NCI-H460 (cell line): Measurements from ENCODE around the gene SMCO2. TPM values are rescaled to one million over a fixed set of nuclear protein-coding genes. Genes with fewer than 3 reads are reported as not detected.

Experiments used
- DNase-seq: peaks from one replicate; pipeline ENCODE4 v3.0.0-alpha.2; 2016; ENCODE audit warnings: low read depth; ENCODE audit errors: extremely low read depth
- total RNA-seq: library from RNA; depleted of rRNA; stranded (reverse); fragments of >200 nt; shearing (Covaris generic); gene quantifications from 2 replicates; pipeline ENCODE4 v1.2.3, GENCODE V29; 2014

SMCO2 gene
- total RNA-seq, 1 experiment from 2014 or later, result 0.27 TPM

DNA sequence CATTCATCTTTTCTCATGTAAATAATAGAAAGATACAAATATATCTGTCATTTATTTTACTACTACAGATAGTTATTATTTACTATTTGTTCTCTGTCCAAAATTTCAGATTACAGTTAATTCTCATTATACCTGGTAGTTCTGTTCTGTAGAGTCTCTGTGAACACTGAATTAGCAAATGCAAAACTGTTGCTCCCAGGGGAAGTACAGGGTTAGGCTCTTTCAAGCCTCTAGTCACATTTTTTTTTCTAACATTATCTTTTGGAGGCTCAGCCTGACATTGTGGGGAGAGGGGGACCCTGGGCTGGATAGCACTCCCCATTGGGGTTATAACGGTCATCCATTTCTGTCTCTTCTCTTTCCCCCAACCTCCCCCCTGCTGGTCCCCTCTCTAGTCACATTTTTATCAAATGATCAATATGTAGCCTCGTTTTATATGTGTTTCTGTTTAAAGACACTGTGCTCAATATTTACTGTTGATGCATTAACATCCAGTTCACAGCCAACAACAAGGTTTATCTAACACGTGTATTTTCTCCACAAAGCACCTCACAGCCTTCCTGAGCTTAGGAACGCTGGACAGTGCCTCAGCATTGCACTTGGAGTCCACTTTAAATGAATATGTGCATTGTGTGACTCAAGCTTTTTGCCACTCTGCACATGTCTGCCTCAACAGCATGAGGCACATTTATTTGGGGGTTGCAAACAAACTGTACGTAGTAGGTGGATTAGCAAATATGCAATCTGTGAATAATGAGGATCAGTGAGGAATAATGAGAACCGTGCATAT lies 4.7 kb downstream of the SMCO2 start:
- DNase-seq, result no peak

DNA sequence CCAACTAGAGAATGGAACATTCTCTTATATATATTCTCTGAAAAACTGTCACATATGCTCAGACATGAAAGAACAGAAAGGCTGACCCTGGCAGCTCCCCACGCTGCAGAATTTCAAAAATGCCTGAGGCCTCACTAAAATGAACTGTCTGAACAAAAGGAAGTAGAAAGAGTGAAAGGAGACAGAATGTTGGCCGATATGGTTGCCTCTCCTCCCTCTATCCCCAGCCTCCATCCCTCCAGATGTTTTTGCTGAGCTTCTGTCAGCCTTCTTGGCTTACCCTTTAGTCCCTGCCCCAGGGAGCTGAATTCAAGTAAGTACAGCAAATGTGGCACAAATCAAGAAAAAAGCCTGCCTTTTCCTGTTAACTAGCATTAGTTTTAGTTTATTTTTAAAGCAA lies 6.9 kb downstream of the SMCO2 start:
- no peak for DNase-seq

DNA sequence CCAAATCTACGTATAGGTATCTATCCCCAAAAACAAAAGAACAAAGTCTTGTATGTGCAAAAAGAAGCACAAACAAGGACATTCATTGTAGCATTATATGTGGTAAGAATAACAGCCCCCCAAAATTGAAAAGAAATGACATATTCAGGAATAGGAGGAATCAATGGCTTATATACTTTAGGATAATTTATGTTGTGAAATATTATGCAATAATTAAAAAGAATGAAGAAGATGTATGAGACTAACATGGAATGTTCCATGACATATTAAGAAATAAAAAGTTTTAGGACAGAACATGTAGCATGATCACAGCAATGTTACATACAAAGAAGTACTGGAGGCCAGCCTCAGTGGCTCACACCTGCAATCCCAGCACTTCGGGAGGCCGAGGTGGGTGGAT lies 9.1 kb downstream of the SMCO2 start:
- DNase-seq, result no peak

DNA sequence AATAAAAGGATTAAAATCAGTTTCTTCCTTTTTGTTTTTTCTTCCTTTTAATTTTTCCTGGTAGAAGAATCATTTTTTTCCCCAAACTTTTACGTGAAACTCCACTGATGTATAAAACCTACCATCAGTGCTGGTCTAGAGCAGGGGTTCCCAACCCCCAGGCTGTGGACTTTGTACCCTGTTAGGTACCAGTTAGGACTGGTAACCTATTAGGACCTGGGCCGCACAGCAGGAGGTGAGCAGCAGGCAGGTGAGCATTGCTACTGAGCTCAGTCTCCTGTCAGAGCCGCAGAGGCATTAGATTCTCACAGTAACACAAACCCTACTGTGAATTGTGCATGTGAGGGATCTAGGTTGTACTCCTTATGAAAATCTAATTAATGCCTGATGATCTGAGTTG lies 10.1 kb downstream of the SMCO2 start:
- no peak for DNase-seq

DNA sequence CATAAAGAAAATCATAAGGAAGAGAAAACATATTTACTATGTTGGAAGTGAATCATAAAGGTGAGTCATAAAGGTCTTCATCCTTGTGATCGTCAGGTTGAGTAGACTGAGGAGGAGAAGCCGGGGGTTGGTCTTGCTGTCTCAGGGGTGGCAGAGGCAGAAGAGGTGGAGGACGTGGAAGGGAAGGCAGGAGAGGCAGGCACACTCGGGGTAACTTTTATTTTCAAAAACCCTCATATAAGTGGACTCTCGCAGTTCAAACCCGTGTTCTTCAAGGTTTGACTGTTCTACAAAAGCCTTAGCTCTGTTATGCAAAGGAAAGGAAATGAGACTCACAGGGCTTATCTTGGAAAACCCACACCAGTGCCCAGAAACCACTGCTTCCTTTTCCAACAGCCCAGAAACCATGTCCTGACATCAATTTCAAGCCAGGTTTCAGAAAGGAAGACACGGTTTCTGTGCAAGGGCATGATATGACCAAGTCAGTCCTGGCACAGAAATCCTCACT lies 14.0 kb downstream of the SMCO2 start:
- DNase-seq, result no peak

DNA sequence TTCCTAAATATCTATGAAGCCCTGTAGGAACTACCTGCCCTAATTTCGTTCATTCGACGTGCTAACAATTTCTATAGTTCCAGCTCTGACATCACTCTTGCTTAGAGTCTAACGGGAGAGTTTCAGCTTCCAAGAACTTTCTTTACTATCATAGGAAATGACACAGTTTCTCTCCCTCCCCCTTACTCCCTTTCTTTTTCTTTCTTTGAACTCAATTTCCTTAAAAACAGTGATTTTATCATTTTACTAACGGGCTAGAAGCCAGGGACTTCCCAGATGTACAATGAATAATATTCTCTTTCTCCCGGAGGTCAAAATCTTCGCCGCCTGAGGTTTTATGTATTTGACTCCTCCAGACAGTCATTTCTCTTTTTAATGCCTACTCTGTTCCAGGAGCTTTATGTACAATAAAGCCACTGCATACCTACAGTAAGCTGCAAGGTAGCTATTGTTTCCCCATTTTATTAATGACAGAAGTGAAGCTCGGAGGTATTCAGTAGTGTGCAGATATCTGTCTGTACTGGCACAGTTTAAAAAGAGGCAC lies 15.7 kb downstream of the SMCO2 start:
- DNase-seq, result no peak

DNA sequence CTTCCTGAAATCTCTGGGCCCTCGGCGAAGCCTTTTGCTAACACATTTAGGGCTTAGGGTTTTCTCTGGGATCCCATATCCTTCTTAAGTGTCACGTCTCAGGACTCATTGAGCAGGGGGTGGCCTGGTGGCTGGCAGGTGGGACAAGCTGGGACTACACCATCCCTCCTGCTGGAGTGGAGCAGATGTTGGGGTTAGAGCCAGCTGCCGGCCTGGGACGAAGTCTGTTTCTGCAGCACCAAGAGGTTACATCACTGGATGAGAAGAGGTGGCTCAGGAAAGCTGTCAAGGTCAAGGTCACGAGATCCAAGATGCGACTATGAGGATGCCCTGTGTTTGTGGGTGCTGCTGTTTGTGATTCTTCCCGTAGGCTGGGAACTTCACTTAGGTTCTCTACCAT lies 16.3 kb downstream of the SMCO2 start:
- DNase-seq, result no peak

DNA sequence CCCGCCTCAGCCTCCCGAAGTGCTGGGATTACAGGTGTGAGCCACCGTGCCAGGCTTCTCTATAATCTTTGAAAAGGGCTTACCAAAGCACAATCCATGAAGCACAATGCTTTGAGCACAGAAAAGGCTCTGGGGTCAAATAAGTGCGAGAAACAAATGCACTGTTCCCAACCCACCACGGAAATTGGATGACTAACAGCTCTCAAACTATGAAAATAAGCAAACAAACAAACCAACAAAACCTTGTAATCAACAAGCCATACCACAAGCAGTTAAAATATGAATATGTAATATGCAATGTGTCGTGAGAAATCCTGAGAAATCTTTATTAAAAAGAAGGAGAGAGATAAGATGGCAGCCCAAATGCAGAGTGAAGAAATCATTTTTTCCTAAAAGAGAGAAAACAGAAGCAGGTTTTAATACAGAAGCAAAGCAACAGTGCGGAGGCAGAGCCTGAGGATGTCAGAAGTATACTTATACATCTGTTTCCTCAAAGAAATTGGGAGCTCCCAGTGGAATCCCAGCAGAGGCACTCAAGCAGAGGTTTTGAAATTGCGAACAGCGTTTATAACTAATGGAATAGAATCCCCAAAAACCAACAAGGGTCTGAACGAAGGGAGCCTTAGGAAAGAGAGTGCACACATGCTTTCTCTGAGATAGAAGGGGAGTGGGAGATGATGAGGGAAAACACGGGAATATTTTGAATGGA lies 17.1 kb downstream of the SMCO2 start:
- DNase-seq, result no peak

DNA sequence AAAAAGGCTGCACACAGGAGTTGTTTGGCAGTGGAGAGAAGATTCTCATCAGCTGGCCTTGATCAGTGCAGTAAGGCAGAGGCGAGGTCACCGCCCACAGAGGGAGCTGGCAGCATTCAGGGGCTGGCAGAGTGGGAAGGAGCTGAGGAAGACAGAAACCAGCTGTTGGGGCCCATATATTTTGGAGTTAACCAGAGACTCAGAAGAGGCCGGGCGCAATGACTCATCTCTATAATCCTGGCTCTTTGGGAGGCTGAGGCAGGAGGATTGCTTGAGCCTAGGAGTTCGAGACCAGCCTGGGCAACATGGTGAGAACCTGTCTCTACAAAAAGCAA lies 17.7 kb downstream of the SMCO2 start:
- no peak for DNase-seq

DNA sequence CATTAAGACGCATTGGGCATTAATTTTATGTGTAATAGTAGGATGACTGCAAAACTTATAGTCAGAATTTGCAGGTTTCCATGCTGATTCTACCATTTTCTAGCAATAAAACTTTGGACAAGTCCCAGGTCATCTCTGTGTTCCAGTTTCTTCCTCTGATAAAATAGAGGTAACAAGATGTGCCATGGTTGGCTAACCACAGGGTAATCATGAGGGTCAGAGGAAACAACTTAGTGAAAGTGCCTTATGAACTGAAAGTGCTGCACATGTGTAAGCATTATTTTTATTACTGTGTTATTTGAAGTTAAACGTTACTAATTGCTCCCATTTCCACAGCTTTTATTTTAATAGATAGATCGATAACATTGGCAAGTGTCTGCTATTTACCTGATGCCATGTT lies 21.1 kb downstream of the SMCO2 start:
- DNase-seq, result no peak

DNA sequence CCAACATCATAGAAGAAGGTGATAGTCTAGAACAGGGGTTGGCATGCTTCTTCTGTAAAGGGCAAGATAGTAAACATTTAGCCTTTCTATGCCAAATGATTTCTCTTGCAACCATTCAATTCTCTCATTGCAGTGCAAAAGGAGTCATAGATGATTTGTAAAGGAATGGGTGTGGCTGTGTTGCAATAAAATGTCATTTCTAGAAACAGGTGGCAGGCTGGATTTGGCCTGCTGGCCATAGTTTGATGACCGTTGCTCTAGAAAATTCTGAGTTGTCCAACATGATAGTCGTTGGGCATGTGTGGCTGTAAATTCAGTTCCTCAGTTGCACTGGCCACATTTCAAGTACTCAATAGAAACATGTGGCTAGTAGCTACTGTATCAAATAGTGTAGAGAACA lies 21.7 kb downstream of the SMCO2 start:
- DNase-seq, result peak; percentile 9

DNA sequence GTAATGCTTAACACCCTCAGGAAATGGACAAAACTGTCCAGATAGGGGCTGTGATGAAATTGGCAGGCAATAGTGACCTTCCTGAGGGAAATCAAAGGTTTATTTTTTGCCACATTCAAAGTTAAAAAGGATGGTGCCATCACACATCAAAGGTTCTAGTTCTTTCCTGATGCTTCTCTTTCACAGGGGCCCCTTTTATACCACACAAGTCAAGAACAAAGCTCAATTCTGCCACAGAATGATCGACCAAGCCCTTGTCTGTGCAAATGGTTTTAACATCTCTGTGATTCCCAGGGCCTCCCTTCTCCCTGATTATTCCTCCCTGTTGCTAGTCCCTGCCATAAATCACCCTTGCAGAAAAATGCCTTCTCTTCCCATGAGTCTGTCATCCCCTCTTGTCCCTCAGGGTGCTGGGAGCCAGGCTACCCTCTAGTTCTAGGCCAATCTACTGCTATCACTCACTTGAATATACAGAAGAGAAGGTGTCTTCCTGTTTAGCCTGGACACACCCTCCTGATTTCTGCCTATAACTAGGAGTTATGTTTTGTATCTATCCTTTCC lies 22.7 kb downstream of the SMCO2 start:
- no peak for DNase-seq

DNA sequence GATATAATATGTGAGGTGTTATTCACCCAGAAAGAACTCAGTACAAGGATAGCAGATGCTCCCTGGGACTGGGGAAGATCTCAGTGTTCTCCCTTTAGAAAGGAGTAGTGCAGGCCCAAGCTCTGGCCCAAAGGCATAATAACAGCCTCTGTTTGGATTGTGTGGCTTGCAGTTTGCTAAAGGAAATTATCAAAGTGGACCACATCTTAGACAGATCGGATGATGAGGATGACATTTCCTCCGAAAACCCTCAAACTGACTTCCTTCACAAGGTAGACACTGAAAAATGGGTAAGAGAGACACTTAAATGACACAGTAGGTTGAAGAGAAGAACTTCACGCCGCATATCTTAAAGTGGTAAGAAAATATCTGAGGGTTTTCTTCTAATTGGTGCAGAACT lies 26.1 kb downstream of the SMCO2 start:
- DNase-seq, result no peak

DNA sequence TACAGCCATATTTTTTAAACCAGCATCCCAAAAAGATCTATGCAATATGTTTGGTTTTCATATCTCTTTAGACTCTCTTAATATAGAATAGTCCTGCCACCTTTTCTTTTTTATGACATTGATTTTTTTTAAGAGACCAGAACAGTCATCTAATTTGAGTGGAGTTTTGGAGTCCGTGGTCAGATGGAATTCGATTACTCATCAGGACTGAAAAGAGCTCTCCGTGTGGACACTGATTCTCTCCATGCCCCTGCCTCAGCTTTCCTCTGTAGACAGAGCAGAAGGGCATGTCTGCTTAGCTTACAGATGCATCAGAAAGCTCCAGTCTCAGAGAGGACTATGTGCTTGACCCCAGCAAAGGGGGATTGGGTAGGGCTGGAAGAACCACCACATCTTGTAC lies 27.8 kb downstream of the SMCO2 start:
- DNase-seq, result no peak

DNA sequence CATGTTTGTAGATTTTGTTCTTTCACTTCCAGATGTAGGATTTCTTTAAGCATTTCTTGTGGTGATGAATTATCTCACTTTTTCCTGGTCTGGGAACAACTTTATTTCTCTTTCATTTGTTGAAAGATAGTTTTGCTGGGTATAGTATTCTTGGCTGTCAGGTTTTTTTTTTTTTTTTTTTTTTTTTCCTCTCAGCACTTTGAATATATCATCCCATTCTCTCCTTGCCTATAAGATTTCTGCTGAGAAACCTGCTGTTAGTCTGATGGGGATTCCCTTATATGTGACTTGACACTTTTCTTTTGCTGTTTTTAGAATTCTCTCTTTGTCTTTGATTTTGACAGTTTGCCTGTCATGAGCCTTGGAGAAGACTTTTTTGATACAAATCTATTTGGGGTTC lies 30.5 kb downstream of the SMCO2 start:
- no peak for DNase-seq

DNA sequence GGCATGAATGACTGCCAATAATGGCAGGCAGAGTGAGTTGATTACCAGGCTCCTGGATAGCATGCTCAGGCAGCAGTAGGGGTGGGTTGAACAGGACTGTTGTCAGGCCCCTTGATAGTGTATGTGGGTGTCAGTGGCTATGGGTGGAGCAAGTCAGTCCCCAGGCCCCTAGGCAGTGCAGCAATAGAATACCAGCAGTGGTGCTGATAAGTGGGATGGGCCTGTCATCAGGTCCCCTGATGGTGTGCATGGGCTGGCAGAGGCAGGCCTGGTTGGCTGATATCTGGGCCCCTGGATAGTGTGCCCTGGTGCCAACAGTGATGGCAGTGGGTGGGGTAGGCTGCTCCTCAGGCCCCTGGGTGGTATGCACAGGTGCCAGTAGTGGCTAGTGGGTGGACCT lies 32.4 kb downstream of the SMCO2 start:
- DNase-seq, result no peak

DNA sequence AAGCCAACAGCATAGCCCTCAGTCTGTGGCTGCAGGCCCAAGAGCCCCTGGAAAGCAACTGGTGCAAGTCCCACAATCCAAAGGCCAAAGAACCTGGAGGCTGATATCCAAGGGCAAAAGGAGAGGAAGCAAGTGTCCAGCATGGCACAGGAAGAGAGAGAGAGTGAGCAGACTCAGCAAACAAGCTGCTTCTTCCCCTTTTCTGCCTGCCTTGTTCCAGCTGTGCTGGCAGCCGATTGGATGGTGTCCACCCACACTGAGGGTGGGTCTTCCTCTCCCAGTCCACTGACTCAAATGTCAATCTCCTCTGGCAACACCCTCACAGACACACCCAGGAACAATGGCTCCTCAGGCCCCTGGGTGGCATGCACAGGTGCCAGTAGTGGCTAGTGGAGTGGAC lies 33.5 kb downstream of the SMCO2 start:
- DNase-seq, result no peak

DNA sequence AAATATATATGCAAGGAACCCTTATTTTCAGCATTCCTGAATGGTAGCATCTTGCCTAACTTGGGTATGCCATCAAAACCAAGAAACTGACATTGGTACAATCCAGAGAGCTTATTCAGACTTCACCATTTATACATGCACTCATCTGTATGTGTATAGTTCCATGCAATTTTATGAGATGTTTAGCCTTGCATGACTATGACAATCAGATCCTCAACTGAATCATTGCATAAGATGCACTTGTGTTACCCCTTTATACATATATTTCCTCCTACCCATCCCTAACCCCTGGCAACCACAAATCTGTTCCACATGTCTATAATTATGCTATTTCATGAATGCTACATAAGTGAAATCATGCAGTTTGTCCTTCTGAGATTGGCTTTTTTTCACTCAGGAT lies 40.4 kb downstream of the SMCO2 start:
- no peak for DNase-seq

DNA sequence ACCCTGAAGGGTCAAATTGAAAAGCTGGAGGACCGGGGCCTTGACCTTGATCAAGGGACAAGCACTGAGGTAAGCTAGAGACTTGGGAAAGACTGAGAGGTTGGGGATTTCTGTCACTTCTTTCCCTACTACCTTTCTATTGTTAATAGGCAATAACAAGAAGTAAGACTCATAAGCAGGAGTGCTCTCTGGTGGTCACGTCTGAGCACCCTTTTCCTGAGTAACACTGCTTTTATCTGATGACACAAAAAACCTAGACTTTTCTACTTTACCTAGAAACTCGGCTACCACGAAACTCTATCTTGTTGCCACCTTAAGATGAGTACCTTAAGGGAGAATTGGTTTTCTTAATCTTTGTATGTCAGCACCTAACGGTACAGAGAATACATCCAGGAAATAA lies 41.9 kb downstream of the SMCO2 start:
- DNase-seq, result no peak

DNA sequence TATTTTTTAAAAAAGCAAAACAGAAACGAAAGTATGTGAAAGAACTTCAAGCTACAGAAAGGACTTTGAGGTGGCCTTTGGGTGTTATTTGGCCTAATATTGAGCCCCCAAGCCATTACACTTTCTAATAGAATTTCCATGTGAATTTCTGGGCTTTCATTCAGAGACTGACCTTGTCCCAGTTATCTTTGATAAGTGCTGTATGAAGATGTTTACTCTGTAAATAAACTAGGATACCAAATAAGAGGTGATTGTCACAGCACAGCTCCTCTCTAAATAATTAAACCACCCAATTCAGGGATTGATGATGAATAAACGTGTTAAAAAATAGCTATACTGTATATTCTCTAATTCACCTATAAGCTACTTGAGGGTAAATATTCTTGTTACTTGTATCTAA lies 44.7 kb downstream of the SMCO2 start:
- no peak for DNase-seq

DNA sequence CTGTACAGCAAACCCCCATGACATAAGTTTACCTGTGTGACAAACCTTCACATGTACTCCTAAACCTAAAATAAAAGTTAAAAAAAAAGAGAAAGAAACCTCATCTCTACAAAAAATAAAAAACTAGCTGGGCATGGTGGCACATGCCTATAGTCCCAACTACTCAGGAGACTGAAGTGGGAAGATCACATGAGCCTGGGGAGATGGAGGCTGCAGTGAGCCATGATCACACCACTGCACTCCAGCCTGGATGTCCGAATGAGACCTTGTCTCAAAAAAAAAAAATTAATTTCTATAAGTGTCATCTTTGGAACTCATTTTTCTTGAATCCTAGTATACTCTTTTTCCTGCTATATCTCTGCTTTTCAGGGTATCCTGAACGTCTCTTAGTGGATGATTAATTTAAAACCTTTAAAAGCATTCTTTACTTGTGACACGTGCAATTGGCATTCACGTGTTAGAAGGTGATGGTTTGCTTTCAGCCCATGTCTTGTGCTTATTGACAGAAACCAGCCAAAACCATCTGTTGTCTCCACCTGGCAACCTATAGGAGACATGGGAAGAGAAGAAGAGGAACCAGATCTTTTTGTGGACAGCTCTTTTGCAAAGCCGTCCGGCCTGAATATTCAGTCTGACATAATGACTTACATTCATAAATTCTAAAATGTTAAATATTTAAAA lies 46.9 kb downstream of the SMCO2 start:
- no peak for DNase-seq
